Gastroesophageal sphincter (tissue), 3 donors: ENCODE data around the gene TMIE.

ENCODE experiments used
- POLR2A ChIP-seq, 2 donors: fragments of 450-650 bp; IDR thresholded peaks; one replicate each; pipeline ENCODE4 v1.6.1; 2017; ENCODE audit warnings: antibody characterized with exemption in 2 of 2, mild to moderate bottlenecking in 2 of 2, moderate library complexity in 1 of 2
- TF ChIP-seq, protein P1 (sequence below), 4 experiments: fragments of 200-600 bp in 2 of 4; fragments of 450-650 bp in 2 of 4; sonication (generic) in 1 of 4; IDR thresholded peaks; one replicate each; pipeline ENCODE4 v1.5.1; 2017 to 2019; ENCODE audit warnings: antibody characterized with exemption in 4 of 4, mild to moderate bottlenecking in 2 of 4, moderate library complexity in 2 of 4

DNA sequence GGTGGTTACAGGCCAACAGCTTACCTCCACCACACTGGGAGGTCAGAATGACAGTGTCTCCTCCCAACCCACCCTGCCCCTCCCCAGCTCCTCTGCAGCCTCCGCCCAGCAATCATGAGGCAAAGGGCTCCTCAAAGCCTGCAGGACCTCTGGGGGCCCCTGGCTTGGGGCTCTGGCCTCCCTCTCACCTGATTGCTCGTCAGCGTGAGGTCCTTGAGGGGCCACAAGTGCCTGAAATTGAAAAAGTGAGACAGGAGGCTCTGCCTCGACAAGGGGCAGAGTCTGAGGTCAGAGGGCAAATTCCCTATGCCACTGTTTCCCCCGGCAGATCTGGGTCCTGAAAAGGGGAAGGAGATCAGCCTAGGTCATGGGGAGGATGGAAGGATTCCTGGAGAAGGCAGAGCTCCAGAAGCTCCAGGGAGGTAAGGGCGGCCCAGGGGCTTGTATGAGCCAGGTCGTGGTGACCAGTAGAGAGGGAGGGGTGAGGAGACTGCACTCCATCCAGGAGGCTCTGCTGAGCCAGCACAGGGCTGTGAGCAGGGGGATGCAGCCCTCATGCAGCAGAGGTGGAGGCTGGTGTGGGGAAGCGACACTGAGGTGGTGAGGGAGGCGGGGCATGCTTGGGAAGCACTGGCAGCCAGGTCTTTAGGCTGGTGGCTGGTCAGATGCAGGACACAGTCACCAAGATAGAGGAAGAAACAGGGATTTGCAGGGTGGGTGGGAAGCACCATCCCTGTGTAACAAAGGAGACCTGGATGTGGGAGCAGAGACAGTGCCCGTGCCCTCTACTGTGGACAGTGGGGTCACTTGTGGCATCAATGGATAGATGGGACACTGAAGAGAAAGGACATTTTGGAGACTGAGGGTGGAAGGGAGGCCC, 27.8 kb upstream of the TMIE start:
- no peak for TF ChIP-seq POLR2A (IDR thresholded peaks at IDR 0.05)
- TF ChIP-seq, protein P1, sequence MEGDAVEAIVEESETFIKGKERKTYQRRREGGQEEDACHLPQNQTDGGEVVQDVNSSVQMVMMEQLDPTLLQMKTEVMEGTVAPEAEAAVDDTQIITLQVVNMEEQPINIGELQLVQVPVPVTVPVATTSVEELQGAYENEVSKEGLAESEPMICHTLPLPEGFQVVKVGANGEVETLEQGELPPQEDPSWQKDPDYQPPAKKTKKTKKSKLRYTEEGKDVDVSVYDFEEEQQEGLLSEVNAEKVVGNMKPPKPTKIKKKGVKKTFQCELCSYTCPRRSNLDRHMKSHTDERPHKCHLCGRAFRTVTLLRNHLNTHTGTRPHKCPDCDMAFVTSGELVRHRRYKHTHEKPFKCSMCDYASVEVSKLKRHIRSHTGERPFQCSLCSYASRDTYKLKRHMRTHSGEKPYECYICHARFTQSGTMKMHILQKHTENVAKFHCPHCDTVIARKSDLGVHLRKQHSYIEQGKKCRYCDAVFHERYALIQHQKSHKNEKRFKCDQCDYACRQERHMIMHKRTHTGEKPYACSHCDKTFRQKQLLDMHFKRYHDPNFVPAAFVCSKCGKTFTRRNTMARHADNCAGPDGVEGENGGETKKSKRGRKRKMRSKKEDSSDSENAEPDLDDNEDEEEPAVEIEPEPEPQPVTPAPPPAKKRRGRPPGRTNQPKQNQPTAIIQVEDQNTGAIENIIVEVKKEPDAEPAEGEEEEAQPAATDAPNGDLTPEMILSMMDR (IDR thresholded peaks at IDR 0.05): no peak
